NCI-H226 (cell line): ENCODE measurements around the gene SVEP1.

Source experiments
- DNase-seq: peaks from one replicate; pipeline ENCODE4 v3.0.0-alpha.2; 2015

SVEP1 gene

DNA sequence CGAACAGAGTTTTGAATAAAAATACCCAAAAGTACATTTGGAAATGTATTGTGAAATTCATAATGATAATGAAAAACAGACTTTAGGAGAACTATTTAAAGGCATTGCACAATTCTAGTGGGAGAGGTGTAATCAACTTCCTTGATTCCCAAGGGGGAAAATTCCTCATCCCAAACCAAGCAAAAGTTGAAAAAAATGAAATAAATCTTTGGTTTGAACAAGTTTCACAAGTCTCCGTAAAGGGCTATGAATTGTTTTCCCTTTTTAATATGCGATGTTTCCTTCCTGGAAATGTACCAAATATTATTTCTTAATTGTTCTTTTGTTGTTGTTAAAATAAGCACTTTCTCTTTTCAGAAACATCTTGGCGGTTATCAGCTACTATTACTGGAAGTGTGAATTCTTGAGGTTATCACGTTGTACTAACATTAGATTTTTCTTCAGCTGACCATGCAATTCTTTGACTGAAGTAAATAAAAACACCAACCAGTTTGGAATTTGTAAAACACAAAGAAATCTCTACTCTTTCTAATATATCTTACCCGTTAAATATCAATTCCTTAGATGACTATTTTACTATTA, 59.3 kb downstream of the SVEP1 start:
- DNase-seq = peak; percentile 52

DNA sequence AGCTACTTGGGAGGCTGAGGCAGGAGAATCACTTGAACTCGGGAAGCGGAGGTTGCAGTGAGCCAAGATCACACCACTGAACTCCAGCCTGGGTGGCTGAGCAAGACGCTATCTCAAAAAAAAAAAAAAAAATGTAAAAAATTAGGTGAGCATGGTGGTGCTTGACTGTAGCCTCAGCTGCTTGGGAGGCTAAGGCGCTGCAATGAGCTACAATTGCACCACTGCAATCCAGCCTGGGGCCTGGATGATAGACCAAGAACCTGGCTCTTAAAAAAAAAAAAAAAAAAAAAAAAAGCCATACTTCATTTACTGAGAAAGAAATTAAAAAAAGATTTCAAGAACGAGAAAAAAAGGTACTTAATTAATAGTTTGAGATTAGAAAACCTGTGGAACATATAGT, 62.1 kb downstream of the SVEP1 start:
- no peak for DNase-seq

DNA sequence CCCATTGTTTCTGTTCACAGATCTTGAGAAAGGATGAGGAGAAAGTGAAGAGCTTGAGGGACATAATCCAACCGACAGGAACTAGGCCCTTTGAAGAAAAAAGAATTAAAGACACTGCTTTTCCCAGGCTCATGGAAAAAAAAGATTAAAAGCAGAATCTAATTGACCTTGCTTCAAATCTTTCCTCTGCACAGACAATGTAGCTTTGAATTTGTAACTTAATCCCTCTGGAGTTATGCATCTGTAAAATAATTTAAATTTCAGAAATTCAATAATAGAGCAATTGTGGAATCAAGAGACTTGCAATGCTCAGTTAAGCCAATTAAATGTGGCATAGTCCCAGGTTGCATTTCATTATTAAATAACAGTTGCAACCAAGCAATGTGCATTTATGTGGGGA, 64.6 kb downstream of the SVEP1 start:
- no peak for DNase-seq

DNA sequence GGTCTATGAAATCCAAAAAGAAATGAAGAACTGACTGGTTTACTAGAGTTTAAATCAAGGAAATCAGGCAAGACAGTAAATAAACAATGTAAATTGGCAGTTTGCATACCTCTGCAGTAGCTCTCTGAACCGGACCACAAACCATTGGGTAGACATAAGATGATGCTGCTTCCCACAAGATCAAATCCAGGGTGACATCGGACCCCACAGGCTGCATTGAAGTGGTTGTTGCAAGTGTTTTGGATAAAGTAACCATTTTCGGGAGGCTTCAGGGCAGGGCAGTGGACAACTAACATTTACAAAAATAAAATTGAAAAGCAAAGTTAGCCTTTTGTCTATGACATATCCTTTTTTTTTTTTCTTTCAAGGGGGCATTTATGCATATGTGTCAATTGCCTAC, 66.7 kb downstream of the SVEP1 start:
- no peak for DNase-seq

DNA sequence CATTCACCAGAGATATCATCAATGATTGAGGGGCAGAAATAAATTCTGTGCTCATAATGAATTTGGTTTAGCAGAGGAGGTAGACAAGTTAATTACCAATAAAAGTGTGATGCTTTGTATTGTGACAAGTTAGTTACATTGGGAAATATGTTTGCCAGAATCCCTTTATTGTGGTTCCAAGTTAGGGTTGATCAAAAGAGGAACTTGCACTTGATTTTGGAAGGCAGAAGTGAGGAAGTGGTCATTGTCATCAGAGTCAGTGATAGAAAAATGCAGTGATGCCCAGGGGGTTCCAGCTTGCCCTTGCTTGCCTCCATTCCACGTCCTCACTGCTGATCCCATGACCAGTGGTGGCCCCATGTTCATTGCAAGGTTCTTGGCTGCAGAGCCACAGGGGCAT, 69.7 kb downstream of the SVEP1 start:
- no peak for DNase-seq

DNA sequence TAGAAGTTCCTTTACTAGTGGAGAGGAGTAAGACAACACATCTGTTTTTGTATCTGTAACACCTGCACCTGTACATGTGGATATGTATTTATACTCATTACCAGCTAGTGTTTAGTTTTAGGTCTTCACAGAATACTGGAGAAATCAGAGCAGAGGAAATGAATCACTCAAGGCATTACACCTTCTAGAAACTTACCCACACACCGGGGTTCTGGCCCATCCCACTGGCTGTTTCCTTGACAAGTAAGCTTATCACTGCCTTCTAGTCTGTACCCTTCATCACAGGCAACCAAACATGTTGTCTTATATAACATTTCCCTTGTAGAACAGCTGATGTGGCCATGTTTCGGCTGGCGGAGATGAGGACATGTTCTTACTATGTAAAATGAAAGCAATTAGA, 76.7 kb downstream of the SVEP1 start:
- DNase-seq = peak; percentile 61

DNA sequence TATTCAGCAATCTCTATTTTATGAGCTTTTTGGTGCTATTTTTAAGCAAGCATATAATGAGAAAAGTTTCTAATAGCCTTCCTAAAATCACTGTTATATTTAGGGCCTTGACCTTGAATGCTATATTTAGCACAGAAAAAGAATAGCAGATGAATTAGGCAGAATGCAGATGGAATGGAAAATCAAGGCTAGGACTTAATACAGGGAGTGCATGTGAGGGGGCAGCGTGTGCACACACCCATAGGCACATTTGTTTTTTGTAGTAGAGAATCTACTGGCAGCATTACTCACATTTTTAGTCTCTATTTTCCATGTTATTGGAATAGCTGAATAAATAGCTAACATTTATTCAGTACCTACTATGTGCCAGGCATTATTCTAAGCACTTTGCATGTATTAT, 79.9 kb downstream of the SVEP1 start:
- no peak for DNase-seq

DNA sequence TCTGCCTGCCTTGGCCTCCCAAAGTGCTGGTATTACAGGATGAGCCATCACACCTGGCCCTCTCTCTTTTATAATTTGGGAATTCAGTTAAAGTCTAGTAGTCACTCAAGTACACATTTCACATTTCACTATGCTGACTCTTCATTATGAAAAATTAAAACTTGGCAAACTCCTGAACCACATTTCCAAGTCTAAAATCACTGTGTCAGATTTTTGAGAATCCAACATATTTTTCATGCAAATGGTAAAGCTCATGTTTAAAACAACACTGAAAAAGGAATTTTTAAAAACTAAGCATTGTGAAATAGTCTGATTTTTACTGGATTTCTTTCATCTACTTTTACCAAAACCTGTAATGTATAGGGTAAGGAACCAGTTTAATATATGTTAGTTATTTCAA, 92.3 kb downstream of the SVEP1 start:
- no peak for DNase-seq

DNA sequence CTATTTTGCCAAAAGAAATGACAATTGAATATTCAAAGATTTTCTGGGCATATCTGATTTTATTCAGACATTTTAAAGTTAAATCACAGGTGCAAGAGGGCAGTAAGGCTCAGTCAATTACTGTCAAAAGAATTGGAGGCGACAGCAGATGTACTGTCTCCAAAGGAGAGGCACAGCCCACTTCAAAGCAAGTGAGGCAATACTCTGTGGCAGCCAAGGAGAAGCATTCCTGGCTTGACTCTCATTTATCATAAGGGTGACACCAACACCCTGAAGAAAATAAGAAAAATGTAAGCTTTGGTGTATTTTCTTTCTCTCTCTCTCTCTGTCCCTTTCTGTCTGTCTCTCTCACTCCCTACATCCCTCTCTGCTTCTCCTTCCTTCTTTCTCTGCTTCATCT, 93.3 kb downstream of the SVEP1 start:
- DNase-seq = peak; percentile 20

DNA sequence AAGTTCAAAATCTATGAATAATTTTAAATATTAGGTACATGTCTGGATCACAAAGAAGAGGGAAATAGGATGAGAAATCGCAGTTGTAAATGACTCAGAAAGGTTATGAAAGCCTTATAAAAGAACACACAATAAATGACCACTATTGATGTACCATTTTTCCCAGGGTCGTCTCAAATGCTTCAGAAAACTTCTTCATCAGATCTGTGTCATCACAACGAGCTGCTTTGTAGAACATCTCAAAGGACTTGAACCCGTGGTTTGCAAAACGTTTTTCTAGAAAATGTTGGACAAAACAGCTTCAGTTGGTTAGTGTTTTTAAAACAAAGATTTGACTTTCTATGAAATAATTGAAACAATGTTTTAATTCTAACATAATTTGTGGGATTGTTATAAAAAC, 100.1 kb downstream of the SVEP1 start:
- DNase-seq = no peak

DNA sequence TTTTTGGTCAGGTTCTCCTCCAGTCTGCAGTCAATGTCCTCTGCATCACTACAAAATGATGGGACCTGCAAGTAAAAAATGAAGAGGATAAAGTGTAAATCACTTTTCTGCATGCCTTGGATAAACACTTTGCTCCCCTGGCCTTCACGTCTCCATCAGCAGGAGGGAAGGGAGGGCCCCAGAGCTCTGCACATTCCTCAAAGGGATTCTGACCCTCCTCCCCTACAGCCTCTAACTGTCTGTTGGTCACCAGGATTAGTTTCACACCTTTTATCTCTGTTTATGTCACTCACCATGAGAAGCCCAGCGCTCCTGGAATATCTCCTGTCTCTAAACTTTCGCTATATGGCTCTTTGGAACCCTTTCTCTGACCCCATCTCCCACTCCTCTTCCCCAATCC, 103.3 kb downstream of the SVEP1 start:
- DNase-seq = no peak

DNA sequence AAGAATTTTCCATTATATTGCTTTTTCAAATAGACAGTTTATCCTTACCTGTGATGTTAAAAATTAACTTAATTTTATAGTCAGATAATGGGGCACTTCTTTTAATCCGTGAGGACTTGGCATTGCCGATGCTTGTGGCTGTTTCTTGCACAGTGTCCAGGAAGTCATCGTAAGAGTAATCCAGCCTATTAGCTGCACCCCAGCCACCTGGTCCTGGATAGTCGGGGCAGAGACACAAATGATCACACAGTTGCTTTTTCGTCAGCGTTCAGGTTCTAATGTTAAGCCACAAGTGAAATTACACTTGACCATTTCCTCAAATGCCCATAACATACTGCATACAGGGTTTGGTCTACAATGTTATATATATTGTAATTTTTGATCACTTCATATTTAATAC, 107.4 kb downstream of the SVEP1 start:
- DNase-seq = no peak

DNA sequence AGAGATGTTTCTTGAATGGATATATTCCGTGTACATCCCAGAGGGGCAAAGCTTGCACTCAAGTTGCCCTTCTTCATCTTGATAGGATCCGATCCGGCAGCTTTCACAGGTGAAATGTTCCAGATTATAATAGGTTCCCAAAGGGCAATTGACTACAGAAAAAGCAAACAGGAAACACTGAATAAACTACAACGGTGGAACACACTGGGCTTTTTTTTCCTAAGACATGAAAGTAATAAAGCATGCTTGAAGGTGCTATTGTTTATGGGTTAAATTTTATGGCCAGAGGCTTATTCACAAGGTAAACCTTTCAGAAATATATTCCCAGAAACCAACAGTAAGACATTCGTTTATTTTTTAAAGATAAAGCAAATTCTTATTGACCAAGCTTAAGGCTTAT, 110.6 kb downstream of the SVEP1 start:
- DNase-seq = no peak

DNA sequence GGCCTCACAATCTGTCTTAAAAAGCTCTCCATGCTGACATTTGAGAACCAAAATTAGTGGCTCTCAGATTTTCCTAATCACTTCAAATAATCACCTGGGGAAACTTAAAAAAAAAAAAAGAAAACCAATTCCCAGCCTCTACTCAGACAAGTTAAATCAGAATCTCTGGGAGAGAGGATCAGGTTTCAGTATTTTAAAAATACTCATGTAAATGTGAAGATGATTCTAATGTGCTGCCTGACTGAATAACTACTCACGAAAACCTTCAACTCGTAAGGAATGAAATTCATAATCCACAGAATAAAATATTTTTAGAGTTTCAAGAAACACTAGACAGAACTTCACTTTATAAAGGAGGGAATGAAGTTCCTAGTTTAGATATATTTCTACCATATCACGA, 114.4 kb downstream of the SVEP1 start:
- DNase-seq = no peak

DNA sequence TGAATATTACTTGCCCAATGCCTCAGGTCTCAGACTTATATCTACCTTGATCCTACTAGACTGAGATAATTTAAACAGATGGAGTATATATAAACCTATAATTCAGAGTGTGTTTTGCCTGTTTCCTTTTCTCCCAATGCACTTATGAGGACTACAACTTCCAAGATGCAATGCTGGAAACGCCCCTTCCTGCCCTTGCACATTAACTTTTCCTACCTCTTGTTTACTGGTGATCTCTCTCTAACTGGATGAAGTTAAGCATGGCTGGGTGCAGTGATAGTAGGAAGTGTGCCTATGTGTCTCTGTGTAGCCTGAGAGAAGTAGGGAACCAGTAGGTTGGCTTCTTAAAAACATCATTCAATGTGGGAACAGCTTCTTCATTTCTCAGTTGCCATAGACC, 115.2 kb downstream of the SVEP1 start:
- no peak for DNase-seq

DNA sequence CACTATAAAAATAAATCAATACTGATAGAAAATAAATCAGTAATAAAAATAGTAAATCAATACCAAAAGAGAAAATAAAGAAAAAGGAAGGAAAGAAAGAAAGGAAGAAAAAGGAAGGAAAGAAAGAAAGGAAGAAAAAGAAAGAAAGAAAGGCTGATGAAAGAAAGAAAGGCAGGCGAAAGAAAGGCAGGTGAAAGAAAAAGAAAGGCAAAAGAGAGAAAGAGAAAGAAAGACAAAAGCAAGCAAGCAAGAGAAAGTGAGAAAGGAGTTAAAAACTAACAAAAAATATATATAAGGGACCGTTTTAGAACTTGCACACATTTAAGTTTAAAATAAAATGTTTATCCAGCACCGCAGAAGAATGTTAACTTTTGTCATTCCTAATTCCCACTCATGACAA, 116.0 kb downstream of the SVEP1 start:
- no peak for DNase-seq

DNA sequence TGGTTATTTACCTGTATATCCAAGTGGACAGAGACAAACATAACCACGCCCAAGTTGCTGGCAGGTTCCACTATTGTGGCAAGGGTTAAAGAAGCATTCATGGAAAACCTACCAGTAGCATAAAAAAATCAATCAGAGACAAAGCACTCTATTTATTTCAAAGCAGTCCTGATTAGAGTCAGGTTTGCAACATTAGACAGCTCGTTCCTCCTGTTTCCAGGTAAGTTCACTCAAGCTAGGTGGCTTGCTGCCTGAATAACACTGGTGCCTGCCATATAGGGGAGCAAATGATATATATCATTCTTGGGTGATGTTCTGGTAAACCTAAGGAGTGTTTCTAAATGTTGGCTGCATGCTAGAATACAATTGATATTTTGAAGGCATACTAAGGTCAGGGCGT, 122.3 kb downstream of the SVEP1 start:
- no peak for DNase-seq

DNA sequence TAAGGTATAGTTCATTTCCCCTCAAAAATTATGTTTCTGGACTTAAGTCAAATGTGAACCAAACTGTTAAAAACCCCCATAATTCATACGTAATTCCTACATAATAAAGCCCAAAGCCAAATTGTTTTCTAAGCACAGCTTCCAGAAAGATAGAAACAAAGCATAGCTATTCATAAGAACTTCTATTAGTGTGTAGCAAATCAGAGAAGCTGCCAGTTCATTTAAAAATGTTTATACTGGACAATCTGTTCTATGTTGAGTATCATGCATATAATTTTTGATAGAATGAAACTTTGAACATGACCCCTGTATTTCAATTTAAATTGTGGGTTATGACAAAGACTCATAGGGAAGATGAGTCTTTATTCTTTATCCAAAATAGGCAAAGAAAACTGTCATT, 122.9 kb downstream of the SVEP1 start:
- no peak for DNase-seq

DNA sequence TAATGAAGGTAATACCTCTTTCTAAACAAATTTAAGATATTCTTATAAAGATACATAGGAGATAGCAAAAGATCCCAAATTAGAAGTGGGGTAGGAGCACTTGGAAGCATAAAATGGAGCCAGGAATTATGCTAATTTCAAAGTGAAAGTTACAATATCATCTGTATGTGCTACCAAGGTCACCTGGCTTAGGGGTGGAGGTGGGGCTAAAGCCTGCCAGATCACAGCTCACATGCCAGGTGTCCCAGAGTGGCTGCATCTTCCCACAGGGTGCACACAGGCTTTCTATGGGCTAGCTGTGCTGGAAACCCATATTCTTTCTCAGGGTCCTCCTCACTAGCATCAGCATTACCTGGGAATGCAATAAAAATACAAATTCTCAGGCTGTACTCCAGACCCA, 123.7 kb downstream of the SVEP1 start:
- DNase-seq = no peak

DNA sequence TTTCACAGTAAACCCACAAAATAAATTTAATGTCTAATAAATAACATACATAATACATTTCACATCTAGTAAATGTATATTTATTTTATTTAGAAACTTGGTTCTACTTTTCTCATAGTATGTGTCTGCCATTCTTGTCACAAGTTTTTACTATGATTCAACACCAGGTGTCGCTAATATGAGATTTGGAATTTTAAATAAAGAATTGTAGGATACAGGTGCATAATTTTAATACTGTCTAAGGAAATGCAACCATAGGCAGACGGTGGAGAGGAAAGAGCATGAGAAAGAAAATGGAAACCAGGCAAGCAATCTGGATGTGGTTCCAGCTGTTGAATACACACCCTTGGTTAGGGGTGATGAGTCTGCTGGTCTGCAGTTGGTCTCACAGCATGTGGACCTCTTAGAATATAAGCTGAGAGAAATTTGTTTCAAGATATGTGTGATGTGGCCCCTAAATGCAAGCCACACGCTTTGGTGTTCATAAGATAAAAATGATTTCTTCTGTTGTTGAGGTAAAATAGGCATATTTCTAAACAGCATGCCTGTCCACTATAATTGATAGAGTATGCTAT, 127.2 kb downstream of the SVEP1 start:
- no peak for DNase-seq

DNA sequence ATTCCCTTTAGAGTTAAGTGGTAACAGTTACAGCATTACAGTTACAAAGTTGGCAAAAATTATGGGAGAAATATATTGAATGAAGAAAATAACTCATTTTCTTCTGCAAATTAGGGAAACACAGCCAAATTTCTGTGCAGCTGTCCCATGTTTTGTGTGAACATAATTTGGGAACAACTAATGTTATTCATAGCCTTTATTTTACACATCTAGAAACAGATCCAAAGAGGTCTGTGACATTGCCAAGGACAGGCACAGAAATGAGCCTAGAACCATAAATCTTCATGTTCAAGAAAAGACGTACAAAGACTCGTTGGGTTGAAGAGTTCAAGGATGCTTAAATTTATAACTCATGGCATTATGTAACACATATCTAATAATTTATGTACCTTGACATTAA, 127.8 kb downstream of the SVEP1 start:
- no peak for DNase-seq

DNA sequence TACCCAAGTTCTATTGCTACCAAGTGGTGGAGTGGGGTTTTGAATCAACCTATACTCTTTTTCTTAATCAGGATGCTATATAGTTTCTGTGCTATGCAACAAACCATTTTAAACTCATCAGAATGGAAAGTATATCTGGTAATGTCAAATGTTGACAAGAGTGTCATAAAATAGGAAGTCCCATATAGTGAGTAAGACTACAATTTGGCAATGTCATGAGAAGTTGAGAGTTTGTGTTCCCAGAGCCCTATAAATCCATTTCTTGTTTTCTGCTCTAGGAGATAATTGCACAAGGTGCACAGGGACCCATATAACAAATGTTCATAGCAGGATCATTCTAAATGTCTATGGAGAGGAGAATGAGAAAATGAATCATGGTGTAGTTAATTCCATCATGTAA, 132.1 kb downstream of the SVEP1 start:
- DNase-seq = no peak

DNA sequence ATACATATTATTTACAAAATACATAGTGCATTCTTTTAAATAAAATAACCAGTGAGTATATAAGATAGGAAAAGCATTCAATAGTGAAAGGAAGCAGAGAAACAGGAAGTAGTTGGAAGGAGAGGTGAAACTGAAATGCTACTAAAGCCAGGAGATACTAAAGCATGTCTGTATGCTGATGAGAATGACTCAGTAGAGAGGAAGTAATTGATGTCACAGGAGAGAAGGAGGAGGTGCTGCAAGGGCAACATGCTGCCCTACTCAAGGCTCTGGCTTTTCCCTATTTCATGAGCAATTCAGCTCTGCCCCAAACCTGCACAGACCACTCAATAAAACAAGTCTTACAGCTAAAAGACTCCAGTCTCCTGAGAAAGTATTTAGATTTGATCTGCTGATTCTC, 133.4 kb downstream of the SVEP1 start:
- peak; percentile 29 for DNase-seq

DNA sequence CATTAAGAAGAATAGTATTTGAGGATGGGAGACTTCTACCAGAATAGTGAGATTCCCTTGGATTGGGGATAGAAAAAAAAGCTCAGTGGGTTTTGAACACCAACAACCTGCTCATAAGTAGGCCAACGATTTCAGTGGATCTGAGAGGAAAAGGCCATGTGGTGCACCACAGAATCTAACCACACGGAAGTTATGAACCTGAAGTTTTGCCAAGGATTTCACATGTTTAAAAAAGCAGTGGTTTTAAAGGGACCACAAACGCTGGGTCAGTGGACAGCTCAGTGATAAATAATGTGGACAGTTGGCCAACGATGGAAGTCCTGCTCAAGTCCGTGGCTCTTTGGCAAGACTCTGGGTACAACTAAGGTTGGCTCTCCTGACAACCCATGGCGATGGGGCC, 134.6 kb downstream of the SVEP1 start:
- DNase-seq = no peak

DNA sequence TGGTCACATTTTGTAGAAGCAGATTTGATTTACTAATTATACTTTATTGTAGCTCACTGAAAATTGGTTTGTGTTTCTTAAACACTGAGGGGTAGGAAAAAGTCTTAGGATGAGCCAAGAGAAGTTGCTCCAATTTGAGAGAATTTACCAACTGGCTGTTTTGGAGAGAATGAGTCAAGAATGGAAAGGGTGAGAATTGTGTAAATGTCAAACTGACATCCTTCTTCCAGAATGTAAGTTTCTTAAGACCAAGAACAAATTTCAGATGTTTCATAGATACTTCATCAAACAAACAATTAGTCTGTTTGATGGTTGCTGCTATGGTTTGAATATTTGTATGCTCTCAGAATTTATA, 135.7 kb downstream of the SVEP1 start:
- peak; percentile 66 for DNase-seq
